ENCODE results near the gene FAM149A. TPM values are rescaled to one million over a fixed set of nuclear protein-coding genes. Genes with fewer than 3 reads are reported as not detected.

FAM149A gene
- polyA plus RNA-seq, 3 donors, result not detected

DNA sequence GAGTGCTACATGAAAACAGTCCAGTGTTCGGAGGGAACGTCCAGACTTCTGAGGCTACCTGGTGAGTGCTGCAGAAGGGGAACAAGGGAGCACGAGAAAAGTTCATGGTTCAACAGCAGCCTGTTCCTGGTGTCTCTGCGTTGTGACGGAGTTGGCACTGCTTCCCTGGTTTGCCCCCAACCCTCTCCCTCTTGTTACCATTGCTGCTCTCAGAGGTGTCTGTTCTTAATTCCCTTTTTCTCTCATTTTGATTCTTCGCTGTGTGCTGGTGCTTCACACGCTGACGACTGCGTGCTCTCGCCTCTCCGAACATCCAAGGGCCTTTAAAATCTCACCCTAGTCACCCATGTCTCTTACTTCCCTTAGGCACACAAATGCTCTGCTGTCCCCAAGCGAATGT, 1.6 kb upstream of the FAM149A start:
- intact Hi-C loops (cut with micrococcal nuclease), result no loop called here
- Mint-ChIP-seq H3K9me3 (peaks cover 0 to 14% (median 2%) of the 10 kb centered on the region in 7 donors), H3K4me1 (peaks cover 1% of the 10 kb centered on the region), H3K27me3 (ENCODE audit: low read depth in 3 of 3) (peaks cover 45 to 54% (median 50%) of the 10 kb centered on the region in 3 donors), H3K4me3 (peak overlapping the region in 1 of 2 donors; percentile 40), H3K36me3 (peaks cover 0 to 2% of the 10 kb centered on the region in 2 donors), H3K27ac (no peak overlapping the region)
- WGBS (ENCODE audit: insufficient coverage), result 97% methylated on average over 12 of the region's 12 CpGs
- Histone ChIP-seq H3K9ac (ENCODE audit: insufficient read depth, low read length, poor library complexity, severe bottlenecking) (no peak overlapping the region), H3K4me3 (replicated peaks in 1 of 3; ENCODE audit: low read depth in 2 of 3, low read length in 3 of 3) (no peak overlapping the region), H3K27ac (ENCODE audit: low read depth in 1 of 2, low read length in 2 of 2) (no peak overlapping the region), H3K79me2 (ENCODE audit: insufficient read depth, low read length) (no peaks in the 10 kb centered on the region), H3K4me2 (replicated peaks; ENCODE audit: extremely low read depth, low read length, poor library complexity, severe bottlenecking) (no peak overlapping the region), H3K4me1 (ENCODE audit: control insufficient read depth in 1 of 2, insufficient read depth in 2 of 2, low read length in 2 of 2) (no peaks in the 10 kb centered on the region), H4K20me1 (ENCODE audit: insufficient read depth, low read length) (no peaks in the 10 kb centered on the region), H2AFZ (ENCODE audit: insufficient read depth, low read depth, low read length, poor library complexity, severe bottlenecking) (no peak overlapping the region), H3K9me3 (replicated peaks in 1 of 2; ENCODE audit: control insufficient read depth in 1 of 2, insufficient read depth in 1 of 2, low read length in 2 of 2) (peaks cover 0 to 11% of the 10 kb centered on the region in 2 donors), H3K27me3 (ENCODE audit: control insufficient read depth in 2 of 2, insufficient read depth in 2 of 2, low read length in 2 of 2) (peaks cover 32 to 51% of the 10 kb centered on the region in 2 donors), H3K36me3 (replicated peaks in 1 of 2; ENCODE audit: control insufficient read depth in 1 of 2, insufficient read depth in 2 of 2, low read length in 2 of 2) (no peaks in the 10 kb centered on the region)
- DNase-seq, result no peak
- TF ChIP-seq, protein P1, sequence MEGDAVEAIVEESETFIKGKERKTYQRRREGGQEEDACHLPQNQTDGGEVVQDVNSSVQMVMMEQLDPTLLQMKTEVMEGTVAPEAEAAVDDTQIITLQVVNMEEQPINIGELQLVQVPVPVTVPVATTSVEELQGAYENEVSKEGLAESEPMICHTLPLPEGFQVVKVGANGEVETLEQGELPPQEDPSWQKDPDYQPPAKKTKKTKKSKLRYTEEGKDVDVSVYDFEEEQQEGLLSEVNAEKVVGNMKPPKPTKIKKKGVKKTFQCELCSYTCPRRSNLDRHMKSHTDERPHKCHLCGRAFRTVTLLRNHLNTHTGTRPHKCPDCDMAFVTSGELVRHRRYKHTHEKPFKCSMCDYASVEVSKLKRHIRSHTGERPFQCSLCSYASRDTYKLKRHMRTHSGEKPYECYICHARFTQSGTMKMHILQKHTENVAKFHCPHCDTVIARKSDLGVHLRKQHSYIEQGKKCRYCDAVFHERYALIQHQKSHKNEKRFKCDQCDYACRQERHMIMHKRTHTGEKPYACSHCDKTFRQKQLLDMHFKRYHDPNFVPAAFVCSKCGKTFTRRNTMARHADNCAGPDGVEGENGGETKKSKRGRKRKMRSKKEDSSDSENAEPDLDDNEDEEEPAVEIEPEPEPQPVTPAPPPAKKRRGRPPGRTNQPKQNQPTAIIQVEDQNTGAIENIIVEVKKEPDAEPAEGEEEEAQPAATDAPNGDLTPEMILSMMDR (IDR thresholded peaks at IDR 0.05), result no peak

DNA sequence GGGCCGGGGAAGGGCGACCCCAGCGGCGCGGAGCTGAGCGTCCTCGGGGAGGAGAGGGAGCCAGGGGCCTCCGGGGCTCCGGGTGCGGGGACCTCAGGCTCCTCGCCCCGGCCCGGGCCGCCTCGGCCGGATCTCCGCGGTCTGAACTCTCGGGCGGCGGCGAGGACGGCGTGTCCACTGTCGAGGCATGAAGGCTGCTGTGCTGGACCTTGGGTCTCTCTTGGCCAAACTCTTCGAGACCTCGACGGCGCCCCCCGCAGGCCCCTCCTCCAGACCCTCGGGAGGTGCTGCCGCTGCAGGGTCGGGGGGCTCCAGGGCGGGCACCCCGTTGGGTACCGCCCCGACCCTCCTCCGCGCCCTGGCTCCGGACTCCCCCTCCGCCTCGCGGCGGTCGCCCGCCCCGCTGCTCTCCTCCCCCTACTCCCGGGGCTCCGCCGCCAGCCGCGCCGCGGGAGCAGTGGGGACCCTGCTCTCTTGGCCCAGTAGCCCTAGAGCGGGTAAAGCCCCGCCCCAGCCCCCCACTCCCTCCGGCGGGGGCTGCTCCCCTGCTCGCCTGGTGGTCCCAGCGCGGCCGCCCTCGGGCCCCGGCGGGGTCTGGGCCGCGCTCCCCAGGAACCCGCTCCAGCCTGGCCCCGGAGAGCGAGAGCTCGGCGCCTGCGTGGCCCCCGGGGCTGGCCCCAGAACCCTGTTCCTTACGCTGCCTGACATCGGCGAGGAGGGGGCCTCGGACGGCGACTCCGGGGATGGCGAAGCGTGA, 564 bp downstream of the FAM149A start:
- no peak overlapping the region for H3K4me3 ChIP-seq (replicated peaks in 1 of 3; ENCODE audit: low read depth in 2 of 3, low read length in 3 of 3)

More for the DNA sequence above, 564 bp downstream of the FAM149A start:
- Histone ChIP-seq H3K9me3 (replicated peaks in 1 of 2; ENCODE audit: control insufficient read depth in 1 of 2, insufficient read depth in 1 of 2, low read length in 2 of 2) (peaks cover 0 to 11% of the 10 kb centered on the region in 2 donors), H3K36me3 (replicated peaks in 1 of 2; ENCODE audit: control insufficient read depth in 1 of 2, insufficient read depth in 2 of 2, low read length in 2 of 2) (no peaks in the 10 kb centered on the region), H3K27me3 (ENCODE audit: control insufficient read depth in 2 of 2, insufficient read depth in 2 of 2, low read length in 2 of 2) (peaks cover 34 to 52% of the 10 kb centered on the region in 2 donors), H3K27ac (ENCODE audit: low read depth in 1 of 2, low read length in 2 of 2) (no peak overlapping the region), H2AFZ (ENCODE audit: insufficient read depth, low read depth, low read length, poor library complexity, severe bottlenecking) (no peak overlapping the region), H4K20me1 (ENCODE audit: insufficient read depth, low read length) (no peaks in the 10 kb centered on the region), H3K4me2 (replicated peaks; ENCODE audit: extremely low read depth, low read length, poor library complexity, severe bottlenecking) (no peak overlapping the region), H3K79me2 (ENCODE audit: insufficient read depth, low read length) (no peaks in the 10 kb centered on the region), H3K4me1 (ENCODE audit: control insufficient read depth in 1 of 2, insufficient read depth in 2 of 2, low read length in 2 of 2) (no peaks in the 10 kb centered on the region), H3K9ac (ENCODE audit: insufficient read depth, low read length, poor library complexity, severe bottlenecking) (no peak overlapping the region)
- Mint-ChIP-seq H3K36me3 (peaks cover 0 to 2% of the 10 kb centered on the region in 2 donors), H3K27me3 (ENCODE audit: low read depth in 3 of 3) (peaks cover 49 to 59% (median 55%) of the 10 kb centered on the region in 3 donors), H3K4me3 (peak overlapping the region in 1 of 2 donors; percentile 82), H3K4me1 (peaks cover 1% of the 10 kb centered on the region), H3K27ac (no peak overlapping the region), H3K9me3 (peaks cover 0 to 14% (median 2%) of the 10 kb centered on the region in 7 donors)
- TF ChIP-seq, protein P1 (IDR thresholded peaks at IDR 0.05), result no peak
- intact Hi-C loops (cut with micrococcal nuclease), result no loop called here
- DNase-seq, result no peak
- WGBS (ENCODE audit: insufficient coverage), result under 1% methylated on average over 82 of the region's 83 CpGs
